PC-3 (cell line): ENCODE results near the gene RTN4RL2.

Experiments used
- EZH2 ChIP-seq: fragments of 300-600 bp; sonication (generic); IDR thresholded peaks from one replicate; pipeline ENCODE4 v1.6.1; 2017; ENCODE audit warnings: antibody characterized with exemption, mild to moderate bottlenecking, low read length; ENCODE audit not compliant: unreplicated experiment
- EZH2phosphoT487 ChIP-seq: fragments of 300-600 bp; sonication (generic); IDR thresholded peaks from 2 replicates; pipeline ENCODE4 v1.6.1; 2018; ENCODE audit warnings: mild to moderate bottlenecking, antibody characterized with exemption, low read length, borderline replicate concordance
- TF ChIP-seq, protein P1 (sequence below): fragments of 300-600 bp; sonication (generic); conservative IDR thresholded peaks from 2 replicates; pipeline ENCODE4 v1.5.1; 2017; ENCODE audit warnings: antibody characterized with exemption, low read depth, mild to moderate bottlenecking, low read length

DNA sequence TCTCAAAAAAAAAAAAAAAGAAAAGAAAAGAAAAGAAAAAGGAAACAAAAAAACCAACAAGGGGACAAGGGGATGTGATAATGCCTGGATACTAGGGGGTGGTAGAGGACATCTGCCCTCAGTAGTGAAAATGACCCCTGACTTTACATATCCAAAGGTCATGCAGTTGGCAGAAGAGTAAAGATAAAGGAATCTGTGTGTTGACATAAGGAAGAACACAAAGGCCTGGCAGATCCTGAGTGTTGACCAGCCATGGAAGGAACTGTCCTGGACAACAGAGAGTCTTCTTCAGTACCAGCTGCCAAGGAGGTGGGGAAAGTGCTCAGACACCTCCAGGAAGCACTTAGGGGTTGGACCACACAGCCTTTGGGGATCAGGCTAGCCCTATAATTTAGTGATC lies 42.5 kb downstream of the RTN4RL2 start:
- TF ChIP-seq, protein P1, sequence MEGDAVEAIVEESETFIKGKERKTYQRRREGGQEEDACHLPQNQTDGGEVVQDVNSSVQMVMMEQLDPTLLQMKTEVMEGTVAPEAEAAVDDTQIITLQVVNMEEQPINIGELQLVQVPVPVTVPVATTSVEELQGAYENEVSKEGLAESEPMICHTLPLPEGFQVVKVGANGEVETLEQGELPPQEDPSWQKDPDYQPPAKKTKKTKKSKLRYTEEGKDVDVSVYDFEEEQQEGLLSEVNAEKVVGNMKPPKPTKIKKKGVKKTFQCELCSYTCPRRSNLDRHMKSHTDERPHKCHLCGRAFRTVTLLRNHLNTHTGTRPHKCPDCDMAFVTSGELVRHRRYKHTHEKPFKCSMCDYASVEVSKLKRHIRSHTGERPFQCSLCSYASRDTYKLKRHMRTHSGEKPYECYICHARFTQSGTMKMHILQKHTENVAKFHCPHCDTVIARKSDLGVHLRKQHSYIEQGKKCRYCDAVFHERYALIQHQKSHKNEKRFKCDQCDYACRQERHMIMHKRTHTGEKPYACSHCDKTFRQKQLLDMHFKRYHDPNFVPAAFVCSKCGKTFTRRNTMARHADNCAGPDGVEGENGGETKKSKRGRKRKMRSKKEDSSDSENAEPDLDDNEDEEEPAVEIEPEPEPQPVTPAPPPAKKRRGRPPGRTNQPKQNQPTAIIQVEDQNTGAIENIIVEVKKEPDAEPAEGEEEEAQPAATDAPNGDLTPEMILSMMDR = no peak
- TF ChIP-seq EZH2phosphoT487 (no peak), EZH2 (no peak)
